Right ventricle myocardium superior (tissue), 1 donor: ENCODE data around the gene HSPA6. TPM values are rescaled to one million over a fixed set of nuclear protein-coding genes. Genes with fewer than 3 reads are reported as not detected.
"Not testable (repeated sequence)": the region's sequence is repeated elsewhere in the genome, so short reads cannot be mapped to it uniquely, and the experiment has no call there.

Source experiments
- ATAC-seq: fragments of 200-7000 bp; cut with Tn5 transposase; one replicate; pipeline ENCODE4 v1.9.1; 2020; ENCODE audit warnings: mild to moderate bottlenecking; ENCODE audit not compliant: poor library complexity
- DNase-seq: peaks from one replicate; pipeline ENCODE4 v3.0.0-alpha.2; 2020
- intact Hi-C: fragments of 100-400 bp; cut with DNase I; formaldehyde crosslinking; loops from one replicate; pipeline ENCODE4 v1.11.2; 2022
- total RNA-seq: library from RNA; stranded (reverse); fragmentation: NEBNext Ultra II Directional; extraction: Animal tissue kit (Norgen Biotek cat#: 25700); gene quantifications from one replicate; pipeline ENCODE4 v1.2.1, GENCODE V29; 2021
- donor health status: DM: no; HTN: yes; CAD: no; lungs with severe emphysema.

The HSPA6 gene
- total RNA-seq, 1 donor from 2014 or later = 1.3 TPM

DNA sequence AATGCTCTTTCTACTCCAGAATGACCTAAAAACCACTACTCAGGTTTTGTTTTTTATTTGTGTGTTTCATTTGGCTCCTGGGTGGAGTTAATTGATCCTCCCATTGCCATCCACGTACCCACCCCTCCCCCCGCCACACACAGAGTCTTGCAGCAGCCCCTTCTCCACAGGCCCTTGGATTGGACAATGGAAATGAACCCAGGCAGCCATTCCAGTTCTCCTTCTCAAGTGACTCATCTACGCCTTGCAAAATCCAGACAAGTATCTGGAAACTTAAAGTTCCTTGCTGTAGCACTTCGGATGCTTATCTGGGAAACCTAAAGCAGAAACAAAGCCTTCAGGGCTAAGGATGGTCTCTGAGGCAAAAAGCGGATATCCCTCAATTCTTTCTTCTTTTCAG lies 26.6 kb downstream of the HSPA6 start:
- ATAC-seq, intact Hi-C loops, DNase-seq: not testable (repeated sequence)

- peak; percentile 34 for ATAC-seq
- intact Hi-C loops, DNase-seq: not testable (repeated sequence)
Measured at GRCh38 chr1:161553631-161554030, 29.3 kb downstream of the HSPA6 start.

DNA sequence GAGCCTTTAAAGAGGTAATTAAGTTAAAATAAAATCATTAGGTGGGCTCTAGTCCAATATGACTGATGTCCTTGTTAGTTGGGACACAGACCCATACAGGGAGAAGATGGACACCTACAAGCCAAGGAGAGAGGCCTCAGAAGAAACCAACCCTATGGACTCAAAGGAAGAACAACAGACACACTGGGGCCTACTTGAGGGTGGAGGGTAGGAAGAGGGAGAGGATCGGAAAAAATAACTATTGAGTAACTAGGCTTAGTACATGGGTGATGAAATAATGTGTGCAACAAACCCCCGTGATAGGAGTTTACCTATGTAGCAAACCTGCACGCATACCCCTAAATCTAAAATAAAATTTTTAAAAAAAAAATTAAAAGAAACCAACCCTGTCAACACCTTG lies 30.0 kb downstream of the HSPA6 start:
- intact Hi-C loops, DNase-seq: not testable (repeated sequence)
- peak; percentile 50 for ATAC-seq

- ATAC-seq = peak; percentile 81
- DNase-seq, intact Hi-C loops: not testable (repeated sequence)
Measured at GRCh38 chr1:161554815-161555417, 30.6 kb downstream of the HSPA6 start.

- ATAC-seq, intact Hi-C loops, DNase-seq: not testable (repeated sequence)
Measured at GRCh38 chr1:161556143-161556542, 31.8 kb downstream of the HSPA6 start.

DNA sequence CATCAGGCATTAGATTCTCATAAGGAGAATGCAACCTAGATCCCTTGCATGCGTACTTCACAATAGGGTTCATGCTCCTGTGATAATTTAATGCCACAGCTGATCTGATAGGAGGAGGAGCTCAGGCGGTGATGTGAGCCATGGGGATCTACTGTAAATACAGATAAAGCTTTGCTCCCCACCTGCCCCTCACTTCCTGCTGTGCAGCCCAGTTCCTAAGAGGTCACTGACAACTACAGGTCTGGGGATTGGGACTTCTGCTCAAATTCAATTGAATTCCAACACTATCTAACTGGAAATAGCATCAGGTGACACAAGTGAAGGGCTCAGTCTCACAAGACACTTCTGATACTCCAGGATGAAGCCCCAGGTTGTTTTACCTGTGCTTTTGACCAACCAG lies 32.6 kb downstream of the HSPA6 start:
- intact Hi-C loops, DNase-seq, ATAC-seq: not testable (repeated sequence)

GRCh38 chr1:161557506-161558450 lies 33.4 kb downstream of the HSPA6 start:
- intact Hi-C loops, ATAC-seq, DNase-seq: not testable (repeated sequence)

DNA sequence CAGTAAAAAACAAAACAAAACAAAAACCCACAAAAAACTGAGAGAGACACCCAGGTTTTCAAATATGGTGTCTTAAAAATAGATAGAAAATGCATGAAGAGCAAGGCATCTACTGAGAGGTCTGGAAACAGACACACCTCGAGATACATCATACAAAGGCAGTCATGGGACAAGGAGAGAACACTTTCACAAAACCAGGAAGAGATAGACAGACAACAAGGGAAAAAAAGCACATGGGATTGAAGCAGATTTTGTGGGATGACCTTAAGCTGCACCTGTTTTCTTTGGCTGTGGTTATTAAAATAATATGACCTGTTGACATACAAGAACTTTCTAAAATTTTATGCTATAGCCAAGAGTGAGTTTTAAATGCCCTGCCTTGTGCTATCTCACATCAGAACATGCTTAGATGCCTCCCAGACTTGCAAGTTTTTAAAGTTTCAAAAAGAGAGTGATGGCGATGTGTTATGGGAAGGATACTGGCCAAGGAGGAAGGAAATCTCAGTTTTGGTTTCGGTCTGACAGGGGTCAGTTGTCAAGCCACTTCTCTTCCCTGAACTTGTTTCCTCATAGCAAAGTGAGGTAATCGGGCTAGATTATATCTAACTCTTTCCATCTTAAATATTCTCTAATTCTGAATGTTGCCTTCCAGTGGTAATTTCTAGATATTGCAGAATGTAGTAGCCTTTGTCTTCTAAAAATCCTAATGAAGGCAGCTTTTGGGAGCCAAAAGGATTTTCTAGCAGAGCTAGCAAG lies 36.8 kb downstream of the HSPA6 start:
- ATAC-seq = peak; percentile 82
- DNase-seq, intact Hi-C loops: not testable (repeated sequence)

- DNase-seq, intact Hi-C loops: not testable (repeated sequence)
- ATAC-seq = peak; percentile 72
Measured at GRCh38 chr1:161562441-161562840, 38.1 kb downstream of the HSPA6 start.

GRCh38 chr1:161563522-161563921 lies 39.2 kb downstream of the HSPA6 start:
- ATAC-seq, intact Hi-C loops, DNase-seq: not testable (repeated sequence)

DNA sequence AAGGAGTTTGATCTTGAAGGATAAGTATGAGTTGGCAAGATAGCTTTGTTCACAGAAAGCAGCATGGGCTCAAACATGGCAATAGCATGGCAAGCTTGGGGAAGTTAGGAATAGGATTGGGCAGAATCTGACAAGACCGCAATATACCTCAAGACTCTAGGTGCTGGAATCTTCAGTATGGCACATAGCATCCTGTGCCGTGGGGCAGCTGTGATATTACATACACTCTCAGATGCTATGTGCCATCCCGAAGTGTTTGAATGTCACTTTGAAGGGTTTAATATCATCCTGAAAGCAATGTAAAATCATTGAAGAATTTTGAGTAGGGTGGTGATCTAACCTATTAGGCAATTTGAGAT lies 42.2 kb downstream of the HSPA6 start:
- intact Hi-C loops = not testable (repeated sequence)

GRCh38 chr1:161571703-161572102 lies 47.4 kb downstream of the HSPA6 start:
- intact Hi-C loops, DNase-seq: not testable (repeated sequence)
- ATAC-seq = peak; percentile 52

More for the DNA sequence above, 42.2 kb downstream of the HSPA6 start:
- DNase-seq, ATAC-seq: not testable (repeated sequence)

Other genes starting within 250 kb of the HSPA6 start
- 4.8 TPM for gene MPZ, start 214.6 kb upstream of the HSPA6 start, total RNA-seq
- 422 TPM for gene SDHC, start 210.2 kb upstream of the HSPA6 start, total RNA-seq
- gene CFAP126, start 156.7 kb upstream of the HSPA6 start, total RNA-seq = not detected
- gene FCGR2A, start 19.1 kb upstream of the HSPA6 start, total RNA-seq = 13.6 TPM
- gene FCGR3A, start 25.3 kb downstream of the HSPA6 start, total RNA-seq = 23.0 TPM
- 1.8 TPM for gene FCGR3B, start 106.6 kb downstream of the HSPA6 start, total RNA-seq
- 17.5 TPM for gene FCGR2B, start 138.6 kb downstream of the HSPA6 start, total RNA-seq
- not detected for gene FCRLA, start 182.7 kb downstream of the HSPA6 start, total RNA-seq
- gene FCRLB, start 197.0 kb downstream of the HSPA6 start, total RNA-seq = 0.19 TPM
- gene DUSP12, start 225.2 kb downstream of the HSPA6 start, total RNA-seq = 6.9 TPM
- gene ATF6, start 241.8 kb downstream of the HSPA6 start, total RNA-seq = 12.2 TPM